Glomerular visceral epithelial cell (primary cell): ENCODE data around the gene LETM1.
A peak's percentile ranks its signal among the peaks of the same experiment; 100 is the strongest.

ENCODE experiments used
- DNase-seq: peaks from one replicate; pipeline ENCODE4 v3.0.0-alpha.2; 2016; ENCODE audit errors: extremely low spot score

The LETM1 gene

GRCh38 chr4:1872870-1873269 is 16.9 kb upstream of the LETM1 start:
- DNase-seq = peak; percentile 53

GRCh38 chr4:1871471-1872021 is 15.6 kb upstream of the LETM1 start:
- no peak for DNase-seq

- peak; percentile 95 for DNase-seq
These were observed 14.9 kb upstream of the LETM1 start, which contains the start of gene NSD2 for GRCh38 chr4:1870578-1871443. TSS of gene NSD2 (plus strand) at chr4:1871393. CDS start at chr4:1900655, 29,262 bp downstream.

- DNase-seq = peak; percentile 88
These were observed 14.3 kb upstream of the LETM1 start for GRCh38 chr4:1870328-1870577.

GRCh38 chr4:1869530-1870327 is 13.8 kb upstream of the LETM1 start:
- DNase-seq = no peak

GRCh38 chr4:1868912-1869311 is 13.0 kb upstream of the LETM1 start:
- DNase-seq = no peak

GRCh38 chr4:1868293-1868692 is 12.3 kb upstream of the LETM1 start:
- DNase-seq = no peak

- no peak for DNase-seq
These were observed 10.3 kb upstream of the LETM1 start for GRCh38 chr4:1866189-1866661.

- no peak for DNase-seq
These were observed 8.4 kb upstream of the LETM1 start for GRCh38 chr4:1864076-1865008.

- no peak for DNase-seq
These were observed 7.5 kb upstream of the LETM1 start for GRCh38 chr4:1863297-1864033.

GRCh38 chr4:1862961-1863296 is 7.0 kb upstream of the LETM1 start:
- no peak for DNase-seq

GRCh38 chr4:1862055-1862911 is 6.3 kb upstream of the LETM1 start:
- DNase-seq = no peak

- no peak for DNase-seq
These were observed 3.4 kb upstream of the LETM1 start for GRCh38 chr4:1859389-1859753.

GRCh38 chr4:1857931-1858330 is 2.0 kb upstream of the LETM1 start:
- no peak for DNase-seq

GRCh38 chr4:1856943-1857699 is 1.2 kb upstream of the LETM1 start:
- DNase-seq = peak; percentile 53

- DNase-seq = peak; percentile 21
These were observed 454 bp downstream of the LETM1 start for GRCh38 chr4:1855333-1856070.

- no peak for DNase-seq
These were observed 1.2 kb downstream of the LETM1 start for GRCh38 chr4:1854752-1855151.

- DNase-seq = no peak
These were observed 2.9 kb downstream of the LETM1 start for GRCh38 chr4:1852904-1853623.
